CD4-positive, alpha-beta memory T cell (primary cell): ENCODE results near the gene HPGDS. TPM values are rescaled to one million over a fixed set of nuclear protein-coding genes. Genes with fewer than 3 reads are reported as not detected.

ENCODE experiments used
- CTCF ChIA-PET: fragments of 350-600 bp; sonication (Branson Sonifier 250); formaldehyde crosslinking; loops from one replicate; lab custom pipeline; 2021; ENCODE audit warnings: inconsistent platforms; ENCODE audit not compliant: partially characterized antibody; lab: Charles Lee
- POLR2A ChIA-PET: fragments of 350-600 bp; sonication (Branson Sonifier 250); formaldehyde crosslinking; loops from one replicate; lab custom pipeline; 2021; ENCODE audit not compliant: partially characterized antibody; lab: Charles Lee
- DNase-seq, 5 donors: peaks; one replicate each; pipeline versions ENCODE4 v3.0.0 to v3.0.0-alpha.2; 2020 to 2022; ENCODE audit warnings: mixed read lengths in 1 of 5
- H3K27ac ChIP-seq: one replicate; pipeline ENCODE4 v1.7.0; 2013; ENCODE audit warnings: low read depth, low read length
- H3K27me3 ChIP-seq: 2 replicates; pipeline ENCODE4 v1.7.0; 2013; ENCODE audit warnings: mild to moderate bottlenecking, low read length, moderate library complexity; ENCODE audit not compliant: insufficient read depth
- H3K36me3 ChIP-seq: 2 replicates; pipeline ENCODE4 v1.7.0; 2013; ENCODE audit warnings: mild to moderate bottlenecking, low read length, moderate library complexity; ENCODE audit not compliant: insufficient read depth
- H3K4me1 ChIP-seq: 2 replicates; pipeline ENCODE4 v1.7.0; 2013; ENCODE audit warnings: mild to moderate bottlenecking, low read length, moderate library complexity; ENCODE audit not compliant: insufficient read depth
- H3K4me3 ChIP-seq, 2 donors: one replicate each; pipeline ENCODE4 v1.7.0; 2013; ENCODE audit warnings: low read length in 2 of 2, mild to moderate bottlenecking in 1 of 2
- H3K9me3 ChIP-seq, 2 donors: one replicate each; pipeline ENCODE4 v1.7.0; 2013; ENCODE audit warnings: low read length in 2 of 2, control low read depth in 1 of 2; ENCODE audit not compliant: control insufficient read depth in 1 of 2
- H3K27ac Mint-ChIP-seq, 7 donors: one replicate each; pipeline ENCODE4 v1.8.0; 2020 to 2021; ENCODE audit warnings: mixed read lengths in 7 of 7, mild to moderate bottlenecking in 6 of 7, inconsistent platforms in 3 of 7, moderate library complexity in 3 of 7
- H3K27me3 Mint-ChIP-seq, 2 donors: one replicate each; pipeline ENCODE4 v1.8.0; 2020 to 2021; ENCODE audit warnings: mixed read lengths in 2 of 2
- H3K36me3 Mint-ChIP-seq, 2 donors: one replicate each; pipeline ENCODE4 v1.8.0; 2020 to 2021; ENCODE audit warnings: mixed read lengths in 2 of 2, inconsistent platforms in 1 of 2, mild to moderate bottlenecking in 1 of 2
- H3K4me1 Mint-ChIP-seq, 4 donors: one replicate each; pipeline ENCODE4 v1.8.0; 2020 to 2021; ENCODE audit warnings: mixed read lengths in 4 of 4, mild to moderate bottlenecking in 1 of 4
- H3K4me3 Mint-ChIP-seq, 8 donors: one replicate each; pipeline ENCODE4 v1.8.0; 2020 to 2021; ENCODE audit warnings: mixed read lengths in 8 of 8, mild to moderate bottlenecking in 7 of 8, moderate library complexity in 6 of 8, inconsistent platforms in 3 of 8
- H3K9me3 Mint-ChIP-seq, 8 donors: one replicate each; pipeline ENCODE4 v1.8.0; 2020 to 2021; ENCODE audit warnings: mixed read lengths in 8 of 8, mild to moderate bottlenecking in 5 of 8, inconsistent platforms in 3 of 8, moderate library complexity in 1 of 8
- intact Hi-C: fragments of 100-400 bp; cut with micrococcal nuclease; formaldehyde crosslinking; loops from one replicate; pipeline ENCODE4 v1.15.1; 2023
- polyA plus RNA-seq, 2 donors: library from polyadenylated mRNA; unstranded; fragments of 300-500 nt; fragmentation: Illumina TruSeq; gene quantifications; one replicate each; pipeline ENCODE4 v1.2.3, GENCODE V29; 2021
- total RNA-seq, 2 experiments: library from RNA; stranded (reverse); gene quantifications; one replicate each; pipeline ENCODE4 v1.2.3, GENCODE V29; 2021

HPGDS gene
- total and polyA plus RNA-seq, 4 experiments from 2014 or later, result 0.33 to 0.41 TPM; not detected in 2

DNA sequence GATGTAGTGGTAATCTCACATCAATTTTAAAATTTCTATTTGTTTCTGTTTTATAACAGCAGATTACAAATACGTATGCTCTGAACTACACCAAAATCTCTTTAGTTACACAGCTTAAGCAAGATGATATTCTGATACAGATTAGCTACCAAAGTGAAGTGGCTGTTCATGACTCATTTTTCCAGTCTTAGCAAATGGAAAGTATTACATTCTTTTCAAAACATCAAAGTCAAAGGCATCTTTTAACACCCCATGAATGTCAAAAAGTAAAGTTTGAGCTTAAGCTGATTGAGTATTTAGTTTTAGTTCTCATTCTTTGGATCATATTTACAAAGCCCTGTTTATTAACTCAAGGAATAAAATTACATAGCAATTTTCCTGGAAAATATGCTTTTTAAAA, 6.6 kb upstream of the HPGDS start:
- H3K9me3 ChIP-seq, result no peaks in the 10 kb centered on the region
- Mint-ChIP-seq H3K4me3 (no peak overlapping the region), H3K27me3 (no peaks in the 10 kb centered on the region), H3K36me3 (no peaks in the 10 kb centered on the region), H3K9me3 (no peaks in the 10 kb centered on the region), H3K4me1 (peaks cover 0 to 8% (median 3%) of the 10 kb centered on the region in 4 donors), H3K27ac (no peak overlapping the region)
- H3K27ac ChIP-seq, result no peak overlapping the region
- no peaks in the 10 kb centered on the region for H3K4me1 ChIP-seq
- DNase-seq, result no peak
- no peaks in the 10 kb centered on the region for H3K36me3 ChIP-seq
- POLR2A ChIA-PET, result no interaction called here
- intact Hi-C loops, result no loop called here
- no peaks in the 10 kb centered on the region for H3K27me3 ChIP-seq
- CTCF ChIA-PET, result no interaction called here
- no peak overlapping the region for H3K4me3 ChIP-seq

DNA sequence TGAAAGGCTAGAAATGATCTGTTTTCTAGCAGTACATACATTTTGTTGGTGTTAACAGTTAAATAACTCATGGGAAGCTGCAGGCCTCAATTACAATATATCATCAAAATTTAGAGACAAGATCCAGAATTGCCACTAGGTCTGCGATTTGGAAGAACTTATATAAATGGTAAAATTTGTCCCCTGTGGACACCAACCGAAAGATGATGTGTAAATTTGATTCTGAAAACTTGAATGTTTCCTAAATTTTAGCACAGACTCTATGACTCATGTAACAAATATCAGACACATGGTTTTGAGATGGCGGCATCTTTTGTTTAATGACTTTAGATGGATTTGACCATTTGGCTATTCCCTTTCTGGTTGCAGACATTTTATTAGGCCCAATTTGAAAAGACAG, 6.0 kb upstream of the HPGDS start:
- Histone ChIP-seq H3K36me3 (no peaks in the 10 kb centered on the region), H3K4me1 (no peaks in the 10 kb centered on the region), H3K4me3 (no peak overlapping the region), H3K27me3 (no peaks in the 10 kb centered on the region), H3K9me3 (no peaks in the 10 kb centered on the region), H3K27ac (no peak overlapping the region)
- Mint-ChIP-seq H3K4me1 (peaks cover 0 to 8% (median 3%) of the 10 kb centered on the region in 4 donors), H3K36me3 (no peaks in the 10 kb centered on the region), H3K4me3 (no peak overlapping the region), H3K27me3 (no peaks in the 10 kb centered on the region), H3K9me3 (no peaks in the 10 kb centered on the region), H3K27ac (no peak overlapping the region)
- DNase-seq, result no peak
- POLR2A ChIA-PET, result no interaction called here
- intact Hi-C loops, result no loop called here
- CTCF ChIA-PET, result no interaction called here

DNA sequence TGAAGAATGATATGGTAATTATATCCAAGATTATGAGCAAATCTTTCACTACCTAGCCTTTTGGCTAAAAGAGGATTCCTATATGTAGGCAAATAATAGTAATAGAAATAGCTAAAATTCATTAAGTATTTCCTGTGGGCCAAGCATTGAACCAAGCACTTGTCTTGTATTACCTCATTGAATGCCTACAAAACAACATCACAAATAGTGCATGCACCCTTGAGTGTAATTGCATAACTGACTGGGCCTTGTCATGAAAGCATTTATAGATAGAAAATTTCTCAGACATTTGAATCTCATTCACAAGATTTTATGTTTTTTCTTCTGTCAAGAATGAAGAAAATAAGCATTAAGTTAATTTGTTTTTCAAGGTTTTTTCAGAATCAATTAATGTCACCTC, 3.9 kb upstream of the HPGDS start:
- Histone ChIP-seq H3K36me3 (no peaks in the 10 kb centered on the region), H3K27me3 (no peaks in the 10 kb centered on the region), H3K4me3 (no peak overlapping the region), H3K4me1 (no peaks in the 10 kb centered on the region), H3K9me3 (no peaks in the 10 kb centered on the region), H3K27ac (no peak overlapping the region)
- DNase-seq, result no peak
- peaks cover 0 to 5% (median 4%) of the 10 kb centered on the region in 4 donors for H3K4me1 Mint-ChIP-seq
- H3K36me3 Mint-ChIP-seq, result no peaks in the 10 kb centered on the region
- H3K4me3 Mint-ChIP-seq, result no peak overlapping the region
- intact Hi-C loops, result no loop called here
- no peaks in the 10 kb centered on the region for H3K27me3 Mint-ChIP-seq
- no peak overlapping the region for H3K27ac Mint-ChIP-seq
- H3K9me3 Mint-ChIP-seq, result no peaks in the 10 kb centered on the region
- POLR2A ChIA-PET, result no interaction called here
- CTCF ChIA-PET, result no interaction called here

DNA sequence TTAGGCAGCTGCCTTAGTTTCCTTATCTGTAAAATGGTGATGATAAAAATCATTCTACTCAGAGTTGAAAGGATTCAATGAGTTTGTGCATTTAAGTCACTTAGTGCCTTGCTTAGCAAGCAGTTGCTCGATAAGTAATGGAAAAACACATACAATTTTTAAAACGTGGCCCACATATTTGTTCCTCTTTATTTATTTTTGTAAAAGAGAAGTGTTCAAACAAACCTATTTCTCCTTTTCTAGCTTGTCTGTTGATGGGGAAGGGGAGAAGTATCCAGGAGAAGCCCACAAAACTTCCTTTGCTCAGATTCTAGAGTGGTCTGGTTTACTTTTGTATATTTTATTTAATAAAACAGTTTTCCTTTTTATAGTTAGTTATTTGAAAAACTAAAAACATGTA, 3.3 kb upstream of the HPGDS start:
- H3K4me1 Mint-ChIP-seq, result peaks cover 0 to 5% (median 4%) of the 10 kb centered on the region in 4 donors
- no peak overlapping the region for H3K27ac Mint-ChIP-seq
- no peaks in the 10 kb centered on the region for H3K36me3 Mint-ChIP-seq
- DNase-seq, result no peak
- no peaks in the 10 kb centered on the region for H3K27me3 ChIP-seq
- no peaks in the 10 kb centered on the region for H3K4me1 ChIP-seq
- H3K9me3 ChIP-seq, result no peaks in the 10 kb centered on the region
- no peaks in the 10 kb centered on the region for H3K36me3 ChIP-seq
- no peak overlapping the region for H3K4me3 Mint-ChIP-seq
- CTCF ChIA-PET, result no interaction called here
- POLR2A ChIA-PET, result no interaction called here
- no peaks in the 10 kb centered on the region for H3K27me3 Mint-ChIP-seq
- intact Hi-C loops, result no loop called here
- H3K9me3 Mint-ChIP-seq, result no peaks in the 10 kb centered on the region
- no peak overlapping the region for H3K4me3 ChIP-seq
- H3K27ac ChIP-seq, result no peak overlapping the region

DNA sequence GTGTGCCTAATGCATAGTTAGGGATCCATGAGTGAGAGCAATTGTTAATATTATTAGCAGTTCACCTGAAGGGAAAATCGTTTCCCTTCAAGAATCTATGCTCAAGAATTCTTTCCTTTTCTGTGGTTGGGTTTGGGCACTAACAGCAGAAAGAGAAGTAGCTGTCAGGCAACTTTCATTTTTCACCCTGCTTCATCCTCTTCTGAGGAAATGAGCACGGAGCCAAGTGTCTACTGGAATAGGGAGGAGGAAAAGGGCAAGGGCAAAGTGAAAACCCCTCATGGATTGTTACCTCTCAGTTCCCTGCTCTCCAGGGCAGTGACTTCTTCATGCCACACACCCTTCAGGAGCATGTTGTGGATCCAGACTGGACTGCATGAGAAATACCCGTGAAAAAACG, 2.6 kb upstream of the HPGDS start:
- peaks cover 0 to 5% (median 4%) of the 10 kb centered on the region in 4 donors for H3K4me1 Mint-ChIP-seq
- no peaks in the 10 kb centered on the region for H3K36me3 ChIP-seq
- no peaks in the 10 kb centered on the region for H3K36me3 Mint-ChIP-seq
- H3K4me1 ChIP-seq, result no peaks in the 10 kb centered on the region
- intact Hi-C loops, result no loop called here
- no peaks in the 10 kb centered on the region for H3K27me3 Mint-ChIP-seq
- no peak overlapping the region for H3K4me3 ChIP-seq
- ChIA-PET CTCF (interaction anchor here (0.8 kb wide), 1 partner anchor 10 kb away, joined by 3 read pairs; no protein-coding TSS in a partner anchor), POLR2A (no interaction called here)
- H3K9me3 Mint-ChIP-seq, result no peaks in the 10 kb centered on the region
- no peaks in the 10 kb centered on the region for H3K9me3 ChIP-seq
- H3K27me3 ChIP-seq, result no peaks in the 10 kb centered on the region
- DNase-seq, result no peak
- no peak overlapping the region for H3K27ac Mint-ChIP-seq
- H3K4me3 Mint-ChIP-seq, result no peak overlapping the region
- no peak overlapping the region for H3K27ac ChIP-seq

DNA sequence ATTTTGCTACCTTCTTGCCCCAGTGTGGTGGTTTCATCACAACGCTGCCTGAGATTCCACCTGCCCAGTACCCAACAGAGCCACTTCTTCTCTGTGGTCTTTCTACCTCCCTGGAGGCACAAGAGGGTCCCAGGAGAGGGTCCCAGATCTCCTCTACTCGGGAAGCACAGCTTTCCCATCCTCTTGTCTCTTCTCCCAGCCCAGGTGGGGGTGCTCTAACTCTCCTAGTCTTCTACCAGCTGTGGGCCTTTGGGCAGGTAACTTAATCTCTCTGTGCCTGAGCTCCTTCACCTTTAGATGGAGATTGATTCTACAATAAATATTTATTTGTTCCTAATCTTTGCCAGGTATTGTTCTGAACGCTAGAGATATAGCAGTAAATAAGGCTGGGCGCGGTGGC, 1.8 kb upstream of the HPGDS start:
- Histone ChIP-seq H3K27ac (no peak overlapping the region), H3K4me1 (no peaks in the 10 kb centered on the region), H3K27me3 (no peaks in the 10 kb centered on the region), H3K4me3 (no peak overlapping the region), H3K36me3 (no peaks in the 10 kb centered on the region), H3K9me3 (no peaks in the 10 kb centered on the region)
- no peak for DNase-seq
- H3K27me3 Mint-ChIP-seq, result no peaks in the 10 kb centered on the region
- peaks cover 0 to 2% of the 10 kb centered on the region in 2 donors for H3K36me3 Mint-ChIP-seq
- H3K27ac Mint-ChIP-seq, result no peak overlapping the region
- peaks cover 4 to 8% (median 5%) of the 10 kb centered on the region in 4 donors for H3K4me1 Mint-ChIP-seq
- POLR2A ChIA-PET, result no interaction called here
- H3K4me3 Mint-ChIP-seq, result no peak overlapping the region
- intact Hi-C loops, result no loop called here
- CTCF ChIA-PET, result no interaction called here
- no peaks in the 10 kb centered on the region for H3K9me3 Mint-ChIP-seq

DNA sequence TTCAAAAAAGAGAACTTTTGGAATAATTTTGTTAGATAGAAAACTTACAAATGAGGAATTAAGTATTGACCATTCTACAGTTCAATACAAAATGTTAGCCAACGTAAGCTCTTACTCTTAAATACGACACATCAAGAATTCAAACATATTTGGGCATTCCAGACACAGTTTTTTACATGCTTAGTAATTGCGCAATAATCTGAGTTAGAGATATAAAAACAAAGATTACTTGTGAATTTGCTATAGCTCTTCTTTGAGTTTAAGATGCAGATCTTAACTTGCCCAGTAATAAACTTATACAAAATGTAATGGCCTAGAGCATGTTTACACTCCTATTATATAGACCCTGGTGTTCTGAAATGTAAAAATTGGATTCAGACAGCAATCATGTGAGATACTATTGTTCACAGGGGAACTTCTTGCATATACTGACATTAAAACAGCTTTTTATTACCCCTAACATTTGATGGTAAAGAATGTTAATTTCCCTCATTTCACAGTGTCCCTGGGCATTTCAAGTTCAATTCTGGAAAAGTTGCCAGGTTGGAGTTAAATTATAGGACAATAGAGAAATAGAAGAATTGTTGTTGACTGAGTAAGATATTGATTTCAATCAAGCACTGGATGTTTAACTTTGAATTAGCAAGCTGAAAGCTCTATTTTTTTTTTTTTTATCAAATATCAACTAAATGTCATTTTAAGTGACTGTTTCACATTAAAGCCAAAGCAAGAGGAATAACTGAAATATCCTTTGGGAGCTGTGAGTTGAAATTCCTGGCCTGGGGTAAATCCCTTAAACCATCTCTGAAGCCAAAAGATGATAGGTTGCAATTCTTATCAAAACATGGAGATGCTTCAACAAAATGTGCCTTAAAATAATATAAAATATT, 910 bp downstream of the HPGDS start:
- DNase-seq, result no peak
- peaks cover 8 to 16% (median 13%) of the 10 kb centered on the region in 4 donors for H3K4me1 Mint-ChIP-seq
- no peak overlapping the region for H3K27ac ChIP-seq
- no peaks in the 10 kb centered on the region for H3K36me3 ChIP-seq
- H3K9me3 Mint-ChIP-seq, result peaks cover 0 to 2% (median 0%) of the 10 kb centered on the region in 8 donors
- H3K9me3 ChIP-seq, result no peaks in the 10 kb centered on the region
- POLR2A ChIA-PET, result no interaction called here
- peaks cover 0 to 2% of the 10 kb centered on the region in 2 donors for H3K36me3 Mint-ChIP-seq
- H3K4me3 Mint-ChIP-seq, result no peak overlapping the region
- no peaks in the 10 kb centered on the region for H3K27me3 ChIP-seq
- intact Hi-C loops, result no loop called here
- H3K4me1 ChIP-seq, result peaks cover 6% of the 10 kb centered on the region
- peak overlapping the region in 1 of 7 donors; percentile 5 for H3K27ac Mint-ChIP-seq
- no peak overlapping the region for H3K4me3 ChIP-seq
- CTCF ChIA-PET, result no interaction called here
- no peaks in the 10 kb centered on the region for H3K27me3 Mint-ChIP-seq
